H1 (cell line): ENCODE data around the gene MOB2. TPM values are rescaled to one million over a fixed set of nuclear protein-coding genes. Genes with fewer than 3 reads are reported as not detected.

ENCODE experiments used
- CTCF ChIA-PET: fragments of 300-600 bp; sonication (Branson Sonifier 250); formaldehyde crosslinking; loops from one replicate; lab custom pipeline; 2021; ENCODE audit not compliant: partially characterized antibody; lab: Charles Lee
- POLR2A ChIA-PET: fragments of 300-600 bp; sonication (Branson Sonifier 250); formaldehyde crosslinking; loops from one replicate; lab custom pipeline; 2021; ENCODE audit warnings: inconsistent platforms; ENCODE audit not compliant: partially characterized antibody; lab: Charles Lee
- DNase-seq, 2 experiments: peaks; one replicate each; pipeline versions ENCODE4 v3.0.0 to v3.0.0-alpha.2; 2010 to 2022; ENCODE audit warnings: low spot score in 2 of 2, low read depth in 1 of 2, mixed read lengths in 1 of 2
- FAIRE-seq: peaks from 2 replicates; lab custom pipeline; 2011; peaks lifted over from hg19 to GRCh38; lab: Jason Lieb, UNC
- H2AFZ ChIP-seq: 2 replicates; pipeline ENCODE4 v1.8.1; 2012; ENCODE audit warnings: low read length, inconsistent platforms
- H2AK5ac ChIP-seq: 2 replicates; pipeline ENCODE4 v1.6.1; 2013; ENCODE audit warnings: low read depth, low read length
- H2BK120ac ChIP-seq: replicated peaks from 2 replicates; pipeline ENCODE3; 2013; ENCODE audit warnings: low read depth, low read length, inconsistent platforms
- H2BK12ac ChIP-seq: 2 replicates; pipeline ENCODE4 v1.6.1; 2013; ENCODE audit warnings: low read depth, low read length
- H2BK15ac ChIP-seq: 2 replicates; pipeline ENCODE4 v1.6.1; 2013; ENCODE audit warnings: low read length
- H2BK20ac ChIP-seq: 2 replicates; pipeline ENCODE4 v1.6.1; 2013; ENCODE audit warnings: low read length
- H2BK5ac ChIP-seq: 2 replicates; pipeline ENCODE4 v1.6.1; 2013; ENCODE audit warnings: low read depth, low read length
- H3K14ac ChIP-seq: 2 replicates; pipeline ENCODE4 v1.6.1; 2013; ENCODE audit warnings: inconsistent platforms; ENCODE audit not compliant: insufficient read length
- H3K18ac ChIP-seq: 2 replicates; pipeline ENCODE4 v1.6.1; 2013; ENCODE audit warnings: low read length; ENCODE audit errors: extremely low read depth
- H3K23ac ChIP-seq: 2 replicates; pipeline ENCODE4 v1.6.1; 2013; ENCODE audit warnings: inconsistent platforms; ENCODE audit not compliant: insufficient read length
- H3K23me2 ChIP-seq: 2 replicates; pipeline ENCODE4 v1.6.1; 2013; ENCODE audit warnings: low read depth, low read length
- H3K27ac ChIP-seq: 2 replicates; pipeline ENCODE4 v1.6.1; 2011; ENCODE audit warnings: low read depth, low read length, inconsistent platforms
- H3K27me3 ChIP-seq, 4 experiments: replicated peaks in 1 of 4; 1 replicate in 1 of 4; 2 replicates in 3 of 4; pipeline versions ENCODE4 v1.6.1 to v1.8.1; 2011 to 2013; ENCODE audit warnings: low read length in 3 of 4, mild to moderate bottlenecking in 3 of 4, inconsistent platforms in 2 of 4, mixed read lengths in 2 of 4, moderate library complexity in 1 of 4; ENCODE audit not compliant: control insufficient read depth in 3 of 4, insufficient read depth in 3 of 4; ENCODE audit errors: extremely low read depth in 1 of 4
- H3K36me3 ChIP-seq, 4 experiments: 2 replicates each; pipeline versions ENCODE4 v1.6.1 to v1.8.1; 2011 to 2013; ENCODE audit warnings: mild to moderate bottlenecking in 4 of 4, low read length in 3 of 4, moderate library complexity in 2 of 4, control low read depth in 1 of 4, inconsistent platforms in 1 of 4; ENCODE audit not compliant: insufficient read depth in 4 of 4, control insufficient read depth in 2 of 4
- H3K4ac ChIP-seq: replicated peaks from 2 replicates; pipeline ENCODE3; 2013; ENCODE audit warnings: low read length, low read depth, mixed read lengths, inconsistent platforms; ENCODE audit not compliant: insufficient read length
- H3K4me1 ChIP-seq, 4 experiments: replicated peaks in 1 of 4; 1 replicate in 1 of 4; 2 replicates in 3 of 4; pipeline versions ENCODE4 v1.6.1 to v1.8.1; 2011 to 2013; ENCODE audit warnings: low read length in 3 of 4, inconsistent platforms in 2 of 4, mixed read lengths in 1 of 4; ENCODE audit not compliant: insufficient read depth in 4 of 4, control insufficient read depth in 3 of 4
- H3K4me2 ChIP-seq, 2 experiments: 2 replicates each; pipeline versions ENCODE4 v1.6.1 to v1.8.1; 2011 to 2013; ENCODE audit warnings: low read depth in 2 of 2, low read length in 2 of 2, control low read depth in 1 of 2, inconsistent platforms in 1 of 2, mild to moderate bottlenecking in 1 of 2; ENCODE audit not compliant: insufficient read depth in 1 of 2
- H3K4me3 ChIP-seq, 4 experiments: fragments of 200-600, 300-600 bp in 1 of 4; sonication (generic), shearing (Covaris generic), sonication (Bioruptor Twin) in 1 of 4; 2 replicates each; pipeline versions ENCODE4 v1.5.1 to v1.8.1; 2011 to 2016; ENCODE audit warnings: low read length in 4 of 4, low read depth in 3 of 4, control low read depth in 2 of 4, inconsistent platforms in 2 of 4, mild to moderate bottlenecking in 2 of 4, mixed read lengths in 1 of 4, moderate library complexity in 1 of 4; ENCODE audit not compliant: insufficient read depth in 2 of 4; ENCODE audit errors: extremely low read depth in 1 of 4
- H3K56ac ChIP-seq: replicated peaks from 2 replicates; pipeline ENCODE3; 2013; ENCODE audit warnings: low read depth, mild to moderate bottlenecking, mixed read lengths, low read length, inconsistent platforms; ENCODE audit not compliant: insufficient read length
- H3K79me1 ChIP-seq: 2 replicates; pipeline ENCODE4 v1.6.1; 2013; ENCODE audit warnings: low read depth, low read length, control low read depth
- H3K79me2 ChIP-seq, 2 experiments: 2 replicates each; pipeline versions ENCODE4 v1.6.1 to v1.8.1; 2012 to 2013; ENCODE audit warnings: low read length in 2 of 2, mild to moderate bottlenecking in 2 of 2, inconsistent platforms in 1 of 2; ENCODE audit not compliant: insufficient read depth in 2 of 2, control insufficient read depth in 1 of 2
- H3K9ac ChIP-seq, 4 experiments: replicated peaks in 1 of 4; 1 replicate in 1 of 4; 2 replicates in 3 of 4; pipeline versions ENCODE4 v1.6.1 to v1.8.1; 2011 to 2013; ENCODE audit warnings: low read depth in 3 of 4, low read length in 3 of 4, control low read depth in 2 of 4, mild to moderate bottlenecking in 2 of 4, moderate library complexity in 2 of 4, inconsistent platforms in 1 of 4; ENCODE audit errors: extremely low read depth in 1 of 4
- H3K9me3 ChIP-seq, 2 experiments: 2 replicates each; pipeline versions ENCODE4 v1.6.1 to v1.8.1; 2012 to 2013; ENCODE audit warnings: mild to moderate bottlenecking in 2 of 2, moderate library complexity in 2 of 2, control low read depth in 1 of 2, inconsistent platforms in 1 of 2, low read depth in 1 of 2, low read length in 1 of 2, mixed read lengths in 1 of 2; ENCODE audit not compliant: insufficient read depth in 2 of 2
- H4K20me1 ChIP-seq, 2 experiments: replicated peaks in 1 of 2; 2 replicates each; pipeline versions ENCODE3 to v1.8.1; 2011 to 2013; ENCODE audit warnings: inconsistent platforms in 2 of 2, low read length in 2 of 2, mild to moderate bottlenecking in 1 of 2; ENCODE audit not compliant: insufficient read depth in 2 of 2, control insufficient read depth in 1 of 2
- H4K5ac ChIP-seq: 2 replicates; pipeline ENCODE4 v1.6.1; 2013; ENCODE audit warnings: low read length, low read depth, mixed read lengths, inconsistent platforms; ENCODE audit not compliant: insufficient read length
- H4K8ac ChIP-seq: 2 replicates; pipeline ENCODE4 v1.8.0; 2013; ENCODE audit warnings: mild to moderate bottlenecking, moderate library complexity, low read length, inconsistent platforms; ENCODE audit not compliant: insufficient read depth; ENCODE audit errors: extremely low read depth
- H4K91ac ChIP-seq: replicated peaks from 2 replicates; pipeline ENCODE3; 2013; ENCODE audit warnings: low read length, mixed read lengths, inconsistent platforms; ENCODE audit not compliant: insufficient read length
- BRCA1 ChIP-seq: IDR thresholded peaks from 2 replicates; pipeline ENCODE4 v1.6.1; 2012; ENCODE audit warnings: low read depth, low read length, improper control_type of control experiment
- CBX5 ChIP-seq: fragments of 300-800, 300-1000 bp; sonication (generic); IDR thresholded peaks from 2 replicates; pipeline ENCODE4 v1.7.1; 2016; ENCODE audit warnings: antibody characterized with exemption, low read length, low read depth
- HDAC6 ChIP-seq: IDR thresholded peaks from one replicate; pipeline ENCODE4 v1.7.1; 2012; ENCODE audit warnings: low read depth, mild to moderate bottlenecking, inconsistent platforms, low read length, moderate library complexity
- SIX5 ChIP-seq: IDR thresholded peaks from 2 replicates; pipeline ENCODE4 v1.6.1; 2011; ENCODE audit warnings: mild to moderate bottlenecking, low read depth, low read length
- WGBS, 2 experiments: shearing (Covaris generic) in 1 of 2; methylation state at CpG; one replicate each; pipeline versions ENCODE4 v1.1.6 to v1.1.7; 2013 to 2015; ENCODE audit warnings: low lambda C conversion rate in 2 of 2, mixed read lengths in 2 of 2, inconsistent platforms in 1 of 2, low coverage in 1 of 2, missing lambda C conversion rate in 1 of 2; ENCODE audit not compliant: insufficient replicate concordance in 2 of 2, insufficient coverage in 1 of 2, insufficient read length in 1 of 2; ENCODE audit errors: extremely low coverage in 1 of 2, missing lambda C conversion rate in 1 of 2; 5-methylcytosine and 5-hydroxymethylcytosine counted together
- polyA plus RNA-seq, 7 experiments: library from polyadenylated mRNA; depleted of rRNA in 3 of 7; stranded (reverse) in 5 of 7; unstranded in 2 of 7; fragments of >200 nt in 5 of 7; fragments of 200-250 nt in 2 of 7; gene quantifications; 1 replicate in 5 of 7; 2 replicates in 1 of 7; 4 replicates in 1 of 7; pipeline versions ENCODE4 v1.2.1 to v1.2.3, GENCODE V29; 2011 to 2013; ENCODE audit warnings: missing spikeins in 2 of 7, mixed read lengths in 2 of 7
- total RNA-seq: library from RNA; stranded (reverse); fragmentation: NEBNext Ultra II Directional; extraction: Animal tissue kit (Norgen Biotek cat#: 25700); gene quantifications from 2 replicates; pipeline ENCODE4 v1.2.1, GENCODE V29; 2021

Gene MOB2
- total and polyA plus RNA-seq, 2 of the 8 experiments (the other 6 are each of a cell fraction or from before 2014, with no cell fraction given): 18.6 to 28.2 TPM

DNA sequence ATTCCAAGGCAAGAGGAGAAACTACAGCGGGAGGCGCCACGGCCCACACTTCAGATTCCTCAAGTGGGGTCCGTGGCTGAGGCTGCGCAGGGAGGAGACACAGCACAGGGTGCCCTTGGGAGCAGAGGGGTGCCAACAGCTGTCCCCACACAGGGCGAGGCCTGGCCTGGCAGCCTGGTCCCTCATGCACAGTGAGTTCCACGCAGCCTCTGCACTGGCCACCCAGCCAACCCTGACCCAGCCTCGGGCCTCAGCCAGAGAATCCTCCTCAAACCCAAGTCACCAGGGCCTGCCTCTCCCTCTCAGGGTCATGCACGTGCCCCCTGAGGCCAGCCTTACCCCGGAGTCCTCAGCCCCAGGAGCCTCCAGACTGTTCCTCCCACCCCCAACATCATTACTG lies 22.4 kb upstream of the MOB2 start:
- Histone ChIP-seq H3K23me2 (no peaks in the 10 kb centered on the region), H3K14ac (no peak overlapping the region), H2AFZ (no peak overlapping the region), H3K56ac (no peak overlapping the region), H3K27me3 (no peaks in the 10 kb centered on the region), H3K4me2 (no peak overlapping the region), H3K18ac (no peak overlapping the region), H3K9me3 (no peaks in the 10 kb centered on the region), H3K27ac (no peak overlapping the region), H4K8ac (no peak overlapping the region; the same call in 1 of the 2 replicates), H3K79me2 (peaks cover 0 to 25% of the 10 kb centered on the region in 2 experiments; a peak in 1 of 4 replicates), H2BK12ac (no peak overlapping the region), H2AK5ac (no peak overlapping the region), H3K79me1 (peaks cover 19% of the 10 kb centered on the region), H3K9ac (no peak overlapping the region), H2BK120ac (no peak overlapping the region), H3K36me3 (no peaks in the 10 kb centered on the region), H3K23ac (no peak overlapping the region), H2BK15ac (no peak overlapping the region), H3K4ac (no peak overlapping the region), H3K4me1 (peaks cover 0 to 21% (median 14%) of the 10 kb centered on the region in 4 experiments; a peak in 6 of 7 replicates), H4K5ac (no peak overlapping the region), H4K20me1 (peaks cover 5 to 17% of the 10 kb centered on the region in 2 experiments), H2BK20ac (no peak overlapping the region), H4K91ac (no peak overlapping the region), H2BK5ac (0 out of 2 replicates have a peak overlapping the region, but pooled peaks have one; percentile 44), H3K4me3 (no peak overlapping the region)
- WGBS, 2 experiments: 77% methylated on average over 8 of the region's 10 CpGs; no CpG with 5 or more reads in 1 of the 2 experiments
- DNase-seq: no peak
- FAIRE-seq: no peak
- ChIA-PET CTCF (no interaction called here), POLR2A (no interaction called here)
- TF ChIP-seq BRCA1 (no peak), HDAC6 (no peak), CBX5 (no peak), SIX5 (no peak)
